GM10248 (cell line): Measurements from ENCODE around the gene NKX6-1.

Experiments
- CTCF ChIA-PET: fragments of 300-600 bp; sonication (Branson Sonifier 250); formaldehyde crosslinking; extraction: SDS; loops from one replicate; lab custom pipeline; 2021; ENCODE audit warnings: antibody characterized with exemption; lab: Yijun Ruan, JAX
- POLR2A ChIA-PET: fragments of 350-650 bp; sonication (Branson Sonifier 250); formaldehyde crosslinking; extraction: SDS; loops from one replicate; lab custom pipeline; 2020; ENCODE audit warnings: antibody characterized with exemption; lab: Yijun Ruan, JAX
- DNase-seq: peaks from one replicate; pipeline ENCODE4 v3.0.0; 2012; ENCODE audit errors: extremely low spot score
- CTCF ChIP-seq: IDR thresholded peaks from 2 replicates; pipeline ENCODE4 v1.5.1; 2012; ENCODE audit warnings: mild to moderate bottlenecking, low read depth; ENCODE audit errors: extremely low read depth, missing control alignments, control extremely low read depth

Gene NKX6-1

GRCh38 chr4:84493092-84493850, 5.8 kb downstream of the NKX6-1 start:
- DNase-seq, result no peak
- no peak for TF ChIP-seq CTCF
- CTCF ChIA-PET, result no interaction called here
- POLR2A ChIA-PET, result no interaction called here

GRCh38 chr4:84492737-84493091, 6.4 kb downstream of the NKX6-1 start:
- TF ChIP-seq CTCF, result no peak
- DNase-seq, result no peak
- ChIA-PET CTCF (no interaction called here), POLR2A (no interaction called here)

DNA sequence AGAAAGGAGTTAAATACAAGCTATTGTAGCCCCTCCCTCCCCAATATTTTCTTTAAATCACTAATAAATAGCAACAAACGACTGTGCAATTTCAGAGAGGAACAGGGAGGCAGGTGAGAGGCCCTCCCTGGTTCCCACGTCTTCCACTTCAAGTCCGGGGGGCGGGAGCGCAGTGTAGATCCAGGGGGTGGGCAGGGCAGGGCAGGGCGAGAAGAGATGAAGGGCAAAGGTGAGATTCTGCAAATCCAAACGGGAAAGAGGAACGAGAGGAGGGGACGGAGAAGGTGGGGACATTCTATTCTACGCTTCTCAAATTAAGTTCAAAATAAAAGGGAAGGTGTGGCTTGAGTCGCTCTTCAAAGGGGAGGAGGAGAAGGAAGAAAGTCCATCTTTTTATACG, 6.8 kb downstream of the NKX6-1 start:
- POLR2A ChIA-PET, result no interaction called here
- no peak for TF ChIP-seq CTCF
- CTCF ChIA-PET, result no interaction called here
- DNase-seq, result no peak

GRCh38 chr4:84491481-84491880, 7.6 kb downstream of the NKX6-1 start:
- DNase-seq, result no peak
- ChIA-PET CTCF (interaction anchor here (0.8 kb wide), 1 partner anchor 14 kb away, joined by 3 read pairs; no protein-coding TSS in a partner anchor), POLR2A (no interaction called here)
- no peak for TF ChIP-seq CTCF

DNA sequence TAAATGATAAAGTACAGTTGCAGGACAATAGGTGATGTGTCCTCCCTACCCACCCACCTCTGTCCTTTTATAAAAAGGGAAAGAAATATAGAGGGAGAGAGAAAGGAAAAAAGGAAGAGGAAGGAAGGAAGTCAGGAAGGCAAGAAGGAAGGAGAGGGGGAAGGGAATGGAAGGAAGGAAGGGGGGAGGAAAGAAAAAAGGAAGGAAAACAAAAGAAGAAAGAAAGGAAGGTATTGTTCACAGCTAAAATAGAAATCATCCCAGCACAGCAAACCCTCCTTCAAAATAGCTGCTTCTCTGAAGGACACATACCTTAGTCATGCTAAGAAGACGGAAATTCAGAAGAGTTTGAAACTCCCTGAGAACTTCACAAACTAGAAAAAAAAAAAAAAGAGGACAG, 8.4 kb downstream of the NKX6-1 start:
- ChIA-PET POLR2A (no interaction called here), CTCF (interaction anchor here (0.8 to 1.5 kb wide), 4 partner anchors 9 to 38 kb away, joined by 3 read pairs; no protein-coding TSS in a partner anchor)
- TF ChIP-seq CTCF, result no peak
- DNase-seq, result no peak

DNA sequence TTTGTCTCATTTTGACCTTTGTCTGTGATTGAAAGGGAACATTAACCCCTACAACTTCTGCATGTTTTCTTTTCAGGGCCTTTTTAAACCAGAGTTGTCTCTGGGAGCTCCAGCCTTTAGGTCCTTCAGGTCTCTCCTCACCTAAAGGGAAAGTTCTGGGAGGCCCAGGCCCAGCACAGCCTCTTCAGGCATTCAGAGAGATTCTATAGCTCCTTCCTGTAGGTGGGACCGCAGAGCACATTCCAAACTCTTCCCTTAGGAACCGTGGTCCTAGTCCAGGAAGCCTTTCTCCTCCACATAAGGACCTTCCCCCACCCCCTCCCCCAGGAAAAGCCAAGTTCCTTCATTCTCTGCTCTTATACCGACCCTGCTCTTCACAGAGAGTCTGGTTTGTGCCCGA, 14.9 kb downstream of the NKX6-1 start:
- no peak for TF ChIP-seq CTCF

More for the DNA sequence above, 14.9 kb downstream of the NKX6-1 start:
- no peak for DNase-seq
- ChIA-PET POLR2A (no interaction called here), CTCF (interaction anchor here (1.1 kb wide), 2 partner anchors 17 to 20 kb away, joined by 3 read pairs; no protein-coding TSS in a partner anchor)
